ENCODE data around the gene RFX1.
"Not testable (repeated sequence)": the region's sequence is repeated elsewhere in the genome, so short reads cannot be mapped to it uniquely, and the experiment has no call there.

Gene RFX1

DNA sequence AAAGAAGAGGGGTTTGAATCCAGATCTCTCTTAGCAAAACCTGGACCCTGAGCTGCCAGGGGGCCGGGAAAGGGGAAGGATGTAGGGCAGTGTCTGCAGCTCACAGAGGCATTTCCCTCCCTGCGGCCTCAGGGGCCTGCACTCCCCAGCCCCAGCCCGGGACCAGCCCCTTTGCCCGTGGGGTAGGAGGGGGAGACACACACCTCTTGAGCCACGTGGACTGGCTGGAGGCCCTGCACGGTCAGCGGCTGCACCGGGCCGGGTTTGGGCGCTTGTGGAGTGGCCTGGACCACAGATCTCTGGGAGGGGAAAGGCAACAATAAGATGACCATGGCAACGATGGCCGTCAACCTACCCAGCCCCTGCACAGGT lies 26.9 kb downstream of the RFX1 start:
- DNase-seq (ENCODE audit: low read depth): no peak

- no peak for DNase-seq (ENCODE audit: low read depth)
Observed at GRCh38 chr19:13978351-13979243, 27.5 kb downstream of the RFX1 start.

DNA sequence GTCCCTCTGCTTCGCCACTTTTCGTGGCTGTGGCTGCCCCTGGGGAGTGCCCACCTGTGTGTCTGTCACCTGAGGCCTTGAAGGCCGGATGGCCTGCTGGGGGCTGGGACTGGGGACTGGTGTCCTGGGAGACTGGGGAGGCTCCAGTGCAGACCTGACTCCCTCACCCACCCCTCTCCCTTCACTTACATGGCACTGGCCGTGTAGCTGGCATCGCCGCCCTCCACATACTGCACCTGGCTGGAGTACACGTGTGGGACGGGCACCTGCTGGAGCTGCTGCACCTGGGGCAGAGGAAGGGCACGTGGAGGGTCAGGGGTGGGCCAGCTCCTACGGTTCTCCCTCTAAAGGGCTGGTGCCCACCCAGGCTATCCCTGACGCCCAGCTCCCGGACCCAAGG lies 28.3 kb downstream of the RFX1 start:
- DNase-seq (ENCODE audit: low read depth): no peak

GRCh38 chr19:13976446-13976845 lies 29.7 kb downstream of the RFX1 start:
- DNase-seq (ENCODE audit: low read depth): no peak

GRCh38 chr19:13975870-13976269 lies 30.2 kb downstream of the RFX1 start:
- no peak for DNase-seq (ENCODE audit: low read depth)

- DNase-seq (ENCODE audit: low read depth): no peak
Observed at GRCh38 chr19:13974073-13974472, 32.0 kb downstream of the RFX1 start.

DNA sequence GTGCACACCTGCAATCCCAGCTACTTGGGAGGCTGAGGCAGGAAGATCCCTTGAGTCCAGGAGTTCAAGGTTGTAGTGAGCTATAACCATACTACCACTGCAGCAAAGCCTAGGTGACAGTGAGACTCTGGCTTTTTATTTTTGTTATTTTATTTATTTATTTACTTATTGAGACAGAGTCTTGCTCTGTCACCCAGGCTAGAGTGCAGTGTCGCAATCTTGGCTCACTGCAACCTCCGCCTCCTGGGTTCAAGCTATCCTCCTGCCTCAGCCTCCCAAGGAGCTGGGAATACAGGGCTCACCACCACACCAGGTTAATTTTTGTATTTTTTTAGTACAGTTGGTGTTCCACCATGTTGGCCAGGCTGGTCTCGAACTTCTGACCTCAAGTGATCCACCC lies 32.6 kb downstream of the RFX1 start:
- DNase-seq (ENCODE audit: low read depth): not testable (repeated sequence)

DNA sequence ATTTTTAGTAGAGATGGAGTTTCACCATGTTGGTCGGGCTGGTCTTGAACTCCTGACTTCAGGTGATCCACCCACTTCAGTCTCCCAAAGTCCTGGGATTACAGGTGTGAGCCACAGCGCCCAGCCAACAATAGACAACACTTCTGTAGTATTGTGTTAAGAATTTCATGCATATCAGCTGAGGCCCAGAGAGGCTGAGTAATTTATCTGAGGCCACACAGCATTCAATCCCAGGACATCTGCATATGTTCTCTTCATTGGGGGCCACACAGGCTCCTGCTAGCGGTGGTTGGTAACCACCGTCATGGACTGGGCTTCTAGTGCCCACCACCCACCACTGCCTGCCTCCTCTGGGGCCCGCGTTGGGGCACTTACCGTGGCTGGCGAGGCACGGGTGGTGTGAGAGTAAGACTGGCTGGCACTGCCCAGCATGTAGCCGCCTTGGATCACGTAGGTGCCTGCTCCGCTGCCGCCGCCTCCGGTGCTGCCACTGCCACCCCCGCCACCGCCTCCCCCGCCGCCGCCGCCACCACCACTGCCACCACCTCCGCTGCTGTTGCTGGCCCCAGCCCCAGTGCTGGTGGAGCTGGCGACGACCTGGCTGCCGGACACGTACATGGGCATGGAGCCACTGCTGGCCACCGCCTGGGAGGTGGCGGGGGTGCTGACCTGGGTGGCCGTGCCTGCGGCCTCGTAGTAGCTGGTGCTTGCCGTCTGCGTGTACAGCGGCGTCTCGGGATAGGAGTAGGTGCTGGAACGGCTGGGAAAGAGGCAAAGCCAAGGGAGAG lies 33.6 kb downstream of the RFX1 start:
- DNase-seq (ENCODE audit: low read depth): no peak

DNA sequence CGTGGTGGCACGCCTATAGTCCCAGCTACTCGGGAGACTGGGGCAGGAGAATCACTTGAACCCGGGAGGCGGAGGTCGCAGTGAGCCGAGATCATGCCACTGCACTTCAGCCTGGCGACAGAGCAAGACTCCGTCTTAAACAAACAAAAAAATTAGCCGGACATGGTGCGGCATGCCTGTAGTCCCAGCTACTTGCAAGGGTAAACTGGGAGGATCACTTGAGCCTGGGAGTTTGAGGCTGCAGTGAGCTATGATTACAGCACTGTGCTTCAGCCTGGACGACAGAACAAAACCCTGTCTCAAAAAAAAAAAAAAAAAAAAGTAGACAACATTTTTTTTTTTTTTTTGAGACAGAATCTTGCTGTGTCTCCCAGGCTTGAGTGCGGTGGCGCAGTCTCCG lies 34.3 kb downstream of the RFX1 start:
- not testable (repeated sequence) for DNase-seq (ENCODE audit: low read depth)

GRCh38 chr19:13969897-13970296 lies 36.2 kb downstream of the RFX1 start:
- no peak for DNase-seq (ENCODE audit: low read depth)

DNA sequence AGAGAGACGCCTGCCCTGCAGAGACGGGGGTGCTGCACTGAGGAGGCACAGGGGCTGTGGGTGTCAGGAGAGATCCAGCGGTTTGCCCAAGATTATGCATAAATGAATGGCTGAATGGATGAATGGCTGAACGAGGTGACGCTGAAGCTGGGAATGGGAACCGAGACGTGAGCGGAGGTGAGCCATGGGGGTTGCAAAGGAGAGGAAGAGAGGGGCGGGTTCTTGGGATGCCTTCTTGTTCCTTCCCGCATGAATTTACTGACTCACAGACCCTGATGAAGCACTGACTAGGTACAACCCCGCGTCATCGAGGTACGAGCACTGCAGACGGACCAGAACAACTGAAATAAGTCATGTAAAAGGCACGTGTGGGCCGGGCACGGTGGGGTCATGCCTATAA lies 37.1 kb downstream of the RFX1 start:
- no peak for DNase-seq (ENCODE audit: low read depth)

- DNase-seq (ENCODE audit: low read depth): no peak
Observed at GRCh38 chr19:13968383-13968935, 37.7 kb downstream of the RFX1 start.

GRCh38 chr19:13967206-13967605 lies 38.9 kb downstream of the RFX1 start:
- not testable (repeated sequence) for DNase-seq (ENCODE audit: low read depth)

- DNase-seq (ENCODE audit: low read depth): no peak
Observed at GRCh38 chr19:13966684-13967128, 39.4 kb downstream of the RFX1 start.

DNA sequence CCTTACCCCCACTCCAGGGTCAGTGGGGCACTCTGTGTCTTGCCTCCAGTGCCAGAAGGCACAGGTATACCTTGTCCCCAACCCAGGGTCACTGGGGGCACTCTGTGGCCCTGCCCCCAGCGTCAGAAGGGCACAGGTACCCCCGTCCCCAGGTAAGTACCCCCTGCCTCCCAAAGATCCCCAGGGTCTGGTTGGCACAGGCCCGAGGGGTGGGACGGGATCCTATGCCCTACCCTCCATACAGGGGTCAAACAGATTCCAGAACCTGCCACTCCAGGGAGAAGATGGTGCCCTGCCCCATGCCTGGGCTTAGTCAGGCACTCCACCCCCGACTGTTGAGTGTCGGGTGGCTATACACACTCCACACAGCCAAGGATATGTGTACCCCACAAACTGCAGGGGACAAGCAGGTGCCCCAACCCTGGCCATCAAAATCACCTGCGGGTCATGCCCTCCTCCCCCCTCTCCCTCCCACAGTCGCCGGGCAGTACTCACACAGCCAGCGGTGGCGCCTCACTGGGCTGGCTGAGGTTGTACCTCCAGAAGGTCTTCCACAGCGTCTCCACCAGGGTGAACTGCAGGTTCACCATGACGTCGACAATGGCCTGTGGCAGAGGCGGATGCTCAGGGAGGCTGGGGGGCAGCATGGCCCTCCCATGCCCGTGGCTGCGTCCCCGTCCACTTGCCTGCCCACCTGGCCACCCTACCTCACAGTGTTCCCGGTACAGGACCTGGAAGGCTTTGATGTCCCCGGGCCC lies 40.0 kb downstream of the RFX1 start:
- no peak for DNase-seq (ENCODE audit: low read depth)

GRCh38 chr19:13965377-13965896 lies 40.7 kb downstream of the RFX1 start:
- no peak for DNase-seq (ENCODE audit: low read depth)

GRCh38 chr19:13964776-13965175 lies 41.3 kb downstream of the RFX1 start:
- no peak for DNase-seq (ENCODE audit: low read depth)

DNA sequence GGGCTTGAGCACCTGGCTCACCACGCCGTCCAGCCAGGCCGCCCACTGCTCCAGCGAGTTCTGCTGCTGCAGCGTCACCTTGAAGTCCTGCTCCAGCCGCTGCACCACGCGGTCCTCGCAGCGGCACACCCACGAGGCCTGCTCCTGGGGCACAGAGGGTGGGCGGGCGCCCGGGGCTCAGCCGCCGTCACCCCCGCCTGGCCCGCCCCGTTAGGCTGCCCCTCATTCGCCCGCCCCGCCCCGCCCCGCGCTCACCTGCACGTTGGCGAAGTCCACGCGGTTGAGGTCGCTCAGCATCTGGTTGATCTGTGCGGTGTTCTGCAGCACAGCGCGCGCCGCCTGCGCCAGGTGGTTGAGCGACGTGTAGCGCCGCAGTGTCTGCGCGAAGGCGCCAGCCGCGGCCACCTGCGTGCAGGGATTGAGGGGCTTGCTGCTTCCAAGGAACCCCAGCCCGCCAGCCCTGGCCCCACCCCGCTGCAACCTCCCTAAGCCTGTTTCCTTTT lies 42.5 kb downstream of the RFX1 start:
- no peak for DNase-seq (ENCODE audit: low read depth)

DNA sequence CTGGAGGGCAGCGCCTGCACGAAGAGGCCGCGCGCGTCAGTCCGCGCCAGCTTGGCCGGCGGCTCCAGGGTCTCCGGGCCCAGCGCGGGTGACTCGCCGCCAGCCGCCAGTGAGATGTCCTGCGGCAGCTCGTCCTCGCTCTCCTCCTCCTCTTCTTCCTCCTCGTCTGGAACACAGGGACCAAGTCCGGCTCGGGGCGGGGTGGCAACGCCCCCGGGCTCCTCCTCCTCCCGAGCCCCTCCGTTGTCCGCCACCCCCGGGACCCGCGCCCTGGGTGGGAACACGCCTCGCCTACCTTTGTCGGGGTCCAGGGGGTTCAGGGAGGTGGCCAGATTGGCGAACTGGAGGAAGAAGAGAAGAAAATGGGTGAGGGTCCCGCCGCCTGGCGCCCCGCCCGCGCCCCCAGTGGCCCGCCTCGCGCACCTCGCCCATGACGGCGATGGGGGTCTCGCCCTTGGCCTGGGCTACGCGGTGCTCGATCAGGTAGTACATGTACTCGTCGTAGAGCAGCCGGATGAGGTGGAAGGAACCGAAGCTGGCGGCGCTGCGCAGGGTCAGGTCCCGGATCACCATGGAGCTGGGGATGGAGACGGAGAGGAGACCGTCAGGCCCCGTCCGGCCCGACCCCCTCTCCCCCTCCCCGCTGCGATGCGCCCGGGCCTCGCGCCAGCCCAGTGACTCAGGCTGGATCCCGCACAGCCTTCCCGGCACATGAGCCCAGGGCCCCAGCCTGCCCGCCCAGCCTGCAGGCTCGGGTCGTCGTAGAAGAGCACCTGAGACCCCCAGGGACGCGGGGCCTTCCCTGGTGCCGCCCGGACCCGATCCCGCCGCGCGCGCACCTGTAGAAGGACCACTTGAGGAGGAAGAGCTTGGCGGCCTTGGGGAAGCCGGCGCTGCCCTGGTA lies 43.2 kb downstream of the RFX1 start:
- DNase-seq (ENCODE audit: low read depth): no peak

All from T follicular helper cell (primary cell).